HepG2 (cell line): ENCODE data around the gene MSANTD1. TPM values are rescaled to one million over a fixed set of nuclear protein-coding genes. Genes with fewer than 3 reads are reported as not detected.

Source experiments
- HDAC6 ChIP-seq: fragments of 200-600 bp; sonication (generic); IDR thresholded peaks from 2 replicates; pipeline ENCODE4 v1.7.0; 2017; ENCODE audit warnings: mild to moderate bottlenecking, antibody characterized with exemption, low read length, low read depth
- JDP2 ChIP-seq: sonication (generic); formaldehyde crosslinking; IDR thresholded peaks from 2 replicates; pipeline ENCODE4 v1.8.1; 2022; ENCODE audit warnings: missing genetic modification reagents, borderline replicate concordance
- KLF12 ChIP-seq: sonication (generic); formaldehyde crosslinking; IDR thresholded peaks from 2 replicates; pipeline ENCODE4 v1.4.0; 2020; ENCODE audit warnings: missing genetic modification reagents, borderline replicate concordance
- MBD4 ChIP-seq: IDR thresholded peaks from 2 replicates; pipeline ENCODE4 v1.6.1; 2012; ENCODE audit warnings: low read length, inconsistent platforms, borderline replicate concordance
- MTA3 ChIP-seq: sonication (generic); formaldehyde crosslinking; IDR thresholded peaks from 2 replicates; pipeline ENCODE4 v1.4.0; 2020; ENCODE audit warnings: missing genetic modification reagents
- NFKBIZ ChIP-seq: IDR thresholded peaks from 2 replicates; pipeline ENCODE4 v1.6.1; 2018; ENCODE audit warnings: missing genetic modification reagents, missing compliant biosample characterization
- SNAI1 ChIP-seq: sonication (generic); formaldehyde crosslinking; IDR thresholded peaks from 2 replicates; pipeline ENCODE4 v1.5.0; 2020; ENCODE audit warnings: mild to moderate bottlenecking, missing genetic modification reagents, borderline replicate concordance
- ZFY ChIP-seq: sonication (generic); formaldehyde crosslinking; IDR thresholded peaks from 2 replicates; pipeline ENCODE4 v1.4.0; 2020; ENCODE audit warnings: missing genetic modification reagents
- ZNF205 ChIP-seq: IDR thresholded peaks from 2 replicates; pipeline ENCODE4 v1.6.1; 2018; ENCODE audit warnings: missing biosample characterization, missing genetic modification reagents
- ZNF264 ChIP-seq: sonication (generic); formaldehyde crosslinking; IDR thresholded peaks from 2 replicates; pipeline ENCODE4 v1.4.0; 2020; ENCODE audit warnings: missing genetic modification reagents
- ZNF326 ChIP-seq: sonication (generic); formaldehyde crosslinking; IDR thresholded peaks from 2 replicates; pipeline ENCODE4 v1.4.0; 2020; ENCODE audit warnings: missing genetic modification reagents, borderline replicate concordance
- ZNF432 ChIP-seq: sonication (generic); formaldehyde crosslinking; IDR thresholded peaks from 2 replicates; pipeline ENCODE4 v1.5.0; 2020; ENCODE audit warnings: missing genetic modification reagents, mild to moderate bottlenecking, borderline replicate concordance
- ZNF446 ChIP-seq: sonication (generic); formaldehyde crosslinking; IDR thresholded peaks from 2 replicates; pipeline ENCODE4 v1.5.0; 2020; ENCODE audit warnings: mild to moderate bottlenecking, missing genetic modification reagents
- ZNF510 ChIP-seq: sonication (generic); formaldehyde crosslinking; IDR thresholded peaks from 2 replicates; pipeline ENCODE4 v1.4.0; 2020; ENCODE audit warnings: low read depth, mild to moderate bottlenecking, missing genetic modification reagents
- polyA plus RNA-seq, 8 experiments: library from polyadenylated mRNA; depleted of rRNA in 3 of 8; stranded (reverse) in 7 of 8; unstranded in 1 of 8; fragments of >200 nt; fragmentation: Illumina TruSeq in 4 of 8; extraction: Trizol in 4 of 8; gene quantifications; 2 replicates each; pipeline versions ENCODE4 v1.2.1 to v1.2.3, GENCODE V29; 2011 to 2016; ENCODE audit warnings: low read depth in 4 of 8, missing spikeins in 1 of 8, mixed read lengths in 1 of 8; ENCODE audit not compliant: insufficient read depth in 1 of 8
- total RNA-seq, 5 experiments: library from RNA; depleted of rRNA; stranded (reverse); fragments of >200 nt; fragmentation: Illumina TruSeq; extraction: Trizol; gene quantifications; 2 replicates each; pipeline ENCODE4 v1.2.3, GENCODE V29; 2016; ENCODE audit warnings: low read depth in 1 of 5
- TF ChIP-seq, protein P1 (sequence below): sonication (generic); formaldehyde crosslinking; IDR thresholded peaks from 2 replicates; pipeline ENCODE4 v1.4.0; 2020; ENCODE audit warnings: mild to moderate bottlenecking, missing genetic modification reagents
- TF ChIP-seq, protein P2 (sequence below): IDR thresholded peaks from 2 replicates; pipeline ENCODE4 v1.6.1; 2016; ENCODE audit warnings: low read depth, borderline replicate concordance
- TF ChIP-seq, protein P3 (sequence below): IDR thresholded peaks from 2 replicates; pipeline ENCODE4 v1.6.1; 2016; ENCODE audit warnings: missing compliant biosample characterization, missing genetic modification reagents, borderline replicate concordance
- TF ChIP-seq, protein P4 (sequence below): sonication (generic); formaldehyde crosslinking; IDR thresholded peaks from 2 replicates; pipeline ENCODE4 v1.8.0; 2022; ENCODE audit warnings: mild to moderate bottlenecking, missing genetic modification reagents
- TF ChIP-seq, protein P5 (sequence below): sonication (generic); formaldehyde crosslinking; IDR thresholded peaks from 2 replicates; pipeline ENCODE4 v1.4.0; 2020; ENCODE audit warnings: missing genetic modification reagents; ENCODE audit errors: not compliant biosample characterization
- TF ChIP-seq, protein P6 (sequence below): sonication (generic); formaldehyde crosslinking; IDR thresholded peaks from 2 replicates; pipeline ENCODE4 v1.4.0; 2020; ENCODE audit warnings: missing genetic modification reagents, borderline replicate concordance
- TF ChIP-seq, protein P7 (sequence below): sonication (generic); formaldehyde crosslinking; IDR thresholded peaks from 2 replicates; pipeline ENCODE4 v1.5.0; 2020; ENCODE audit warnings: mild to moderate bottlenecking, low read depth, missing genetic modification reagents, borderline replicate concordance

The MSANTD1 gene
- total and polyA plus RNA-seq, 2 of the 13 experiments (the other 11 are each of a cell fraction or from before 2014, with no cell fraction given) = 0.22 to 0.40 TPM

DNA sequence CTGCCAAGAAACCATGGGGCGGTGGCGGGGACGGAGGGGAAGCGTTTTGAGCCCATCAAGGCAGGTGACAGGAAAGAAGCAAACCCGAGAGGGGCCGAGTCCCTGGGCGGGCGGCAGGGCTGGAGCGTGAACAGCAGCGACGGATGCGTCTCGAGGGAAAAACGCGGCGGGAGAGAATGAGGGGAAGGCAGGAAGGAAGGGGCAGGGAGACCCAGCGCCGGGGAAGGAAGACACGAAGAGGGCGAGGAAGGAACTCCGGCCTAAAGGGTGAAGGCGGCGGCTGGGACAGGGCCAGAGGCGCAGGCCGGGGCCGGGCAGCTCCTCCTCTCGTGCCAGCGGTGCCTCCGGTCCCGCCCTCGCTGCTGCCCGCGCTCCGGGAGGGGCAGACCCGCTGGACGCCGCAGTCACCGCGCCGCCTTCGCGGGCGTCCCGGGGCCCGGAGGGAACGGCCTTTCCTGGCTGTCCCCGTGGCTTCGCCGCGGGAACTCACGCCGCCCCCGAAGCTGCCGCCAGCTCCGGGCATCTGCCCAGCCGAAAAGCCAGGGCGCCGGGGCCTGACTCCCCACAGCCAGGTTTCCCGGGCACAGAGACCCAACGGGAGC lies 43.1 kb downstream of the MSANTD1 start (continued):
- TF ChIP-seq, protein P1, sequence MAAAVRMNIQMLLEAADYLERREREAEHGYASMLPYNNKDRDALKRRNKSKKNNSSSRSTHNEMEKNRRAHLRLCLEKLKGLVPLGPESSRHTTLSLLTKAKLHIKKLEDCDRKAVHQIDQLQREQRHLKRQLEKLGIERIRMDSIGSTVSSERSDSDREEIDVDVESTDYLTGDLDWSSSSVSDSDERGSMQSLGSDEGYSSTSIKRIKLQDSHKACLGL (CRISPR knock-in tag) = no peak
- TF ChIP-seq NFKBIZ (CRISPR knock-in tag) (no peak), MBD4 (no peak), HDAC6 (no peak), ZNF264 (CRISPR knock-in tag) (no peak), MTA3 (CRISPR knock-in tag) (no peak), ZNF205 (CRISPR knock-in tag) (no peak), ZNF432 (no peak), ZNF510 (CRISPR knock-in tag) (0 out of 2 replicates have a peak, but pooled peaks have one; percentile 73), ZNF446 (CRISPR knock-in tag) (no peak), SNAI1 (CRISPR knock-in tag) (peak; percentile 60; the same call in 1 of the 2 replicates), JDP2 (CRISPR knock-in tag) (no peak), KLF12 (CRISPR knock-in tag) (no peak), ZNF326 (CRISPR knock-in tag) (no peak), ZFY (no peak; the same call in 1 of the 2 replicates)
- TF ChIP-seq, protein P2, sequence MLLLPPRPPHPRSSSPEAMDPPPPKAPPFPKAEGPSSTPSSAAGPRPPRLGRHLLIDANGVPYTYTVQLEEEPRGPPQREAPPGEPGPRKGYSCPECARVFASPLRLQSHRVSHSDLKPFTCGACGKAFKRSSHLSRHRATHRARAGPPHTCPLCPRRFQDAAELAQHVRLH (CRISPR knock-in tag) = no peak; the same call in 1 of the 2 replicates
- TF ChIP-seq, protein P3, sequence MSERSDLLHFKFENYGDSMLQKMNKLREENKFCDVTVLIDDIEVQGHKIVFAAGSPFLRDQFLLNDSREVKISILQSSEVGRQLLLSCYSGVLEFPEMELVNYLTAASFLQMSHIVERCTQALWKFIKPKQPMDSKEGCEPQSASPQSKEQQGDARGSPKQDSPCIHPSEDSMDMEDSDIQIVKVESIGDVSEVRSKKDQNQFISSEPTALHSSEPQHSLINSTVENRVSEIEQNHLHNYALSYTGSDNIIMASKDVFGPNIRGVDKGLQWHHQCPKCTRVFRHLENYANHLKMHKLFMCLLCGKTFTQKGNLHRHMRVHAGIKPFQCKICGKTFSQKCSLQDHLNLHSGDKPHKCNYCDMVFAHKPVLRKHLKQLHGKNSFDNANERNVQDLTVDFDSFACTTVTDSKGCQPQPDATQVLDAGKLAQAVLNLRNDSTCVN (CRISPR knock-in tag) = no peak
- TF ChIP-seq, protein P4, sequence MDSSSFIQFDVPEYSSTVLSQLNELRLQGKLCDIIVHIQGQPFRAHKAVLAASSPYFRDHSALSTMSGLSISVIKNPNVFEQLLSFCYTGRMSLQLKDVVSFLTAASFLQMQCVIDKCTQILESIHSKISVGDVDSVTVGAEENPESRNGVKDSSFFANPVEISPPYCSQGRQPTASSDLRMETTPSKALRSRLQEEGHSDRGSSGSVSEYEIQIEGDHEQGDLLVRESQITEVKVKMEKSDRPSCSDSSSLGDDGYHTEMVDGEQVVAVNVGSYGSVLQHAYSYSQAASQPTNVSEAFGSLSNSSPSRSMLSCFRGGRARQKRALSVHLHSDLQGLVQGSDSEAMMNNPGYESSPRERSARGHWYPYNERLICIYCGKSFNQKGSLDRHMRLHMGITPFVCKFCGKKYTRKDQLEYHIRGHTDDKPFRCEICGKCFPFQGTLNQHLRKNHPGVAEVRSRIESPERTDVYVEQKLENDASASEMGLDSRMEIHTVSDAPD (CRISPR knock-in tag) = no peak
- TF ChIP-seq, protein P5, sequence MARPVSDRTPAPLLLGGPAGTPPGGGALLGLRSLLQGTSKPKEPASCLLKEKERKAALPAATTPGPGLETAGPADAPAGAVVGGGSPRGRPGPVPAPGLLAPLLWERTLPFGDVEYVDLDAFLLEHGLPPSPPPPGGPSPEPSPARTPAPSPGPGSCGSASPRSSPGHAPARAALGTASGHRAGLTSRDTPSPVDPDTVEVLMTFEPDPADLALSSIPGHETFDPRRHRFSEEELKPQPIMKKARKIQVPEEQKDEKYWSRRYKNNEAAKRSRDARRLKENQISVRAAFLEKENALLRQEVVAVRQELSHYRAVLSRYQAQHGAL (CRISPR knock-in tag) = no peak
- TF ChIP-seq, protein P6, sequence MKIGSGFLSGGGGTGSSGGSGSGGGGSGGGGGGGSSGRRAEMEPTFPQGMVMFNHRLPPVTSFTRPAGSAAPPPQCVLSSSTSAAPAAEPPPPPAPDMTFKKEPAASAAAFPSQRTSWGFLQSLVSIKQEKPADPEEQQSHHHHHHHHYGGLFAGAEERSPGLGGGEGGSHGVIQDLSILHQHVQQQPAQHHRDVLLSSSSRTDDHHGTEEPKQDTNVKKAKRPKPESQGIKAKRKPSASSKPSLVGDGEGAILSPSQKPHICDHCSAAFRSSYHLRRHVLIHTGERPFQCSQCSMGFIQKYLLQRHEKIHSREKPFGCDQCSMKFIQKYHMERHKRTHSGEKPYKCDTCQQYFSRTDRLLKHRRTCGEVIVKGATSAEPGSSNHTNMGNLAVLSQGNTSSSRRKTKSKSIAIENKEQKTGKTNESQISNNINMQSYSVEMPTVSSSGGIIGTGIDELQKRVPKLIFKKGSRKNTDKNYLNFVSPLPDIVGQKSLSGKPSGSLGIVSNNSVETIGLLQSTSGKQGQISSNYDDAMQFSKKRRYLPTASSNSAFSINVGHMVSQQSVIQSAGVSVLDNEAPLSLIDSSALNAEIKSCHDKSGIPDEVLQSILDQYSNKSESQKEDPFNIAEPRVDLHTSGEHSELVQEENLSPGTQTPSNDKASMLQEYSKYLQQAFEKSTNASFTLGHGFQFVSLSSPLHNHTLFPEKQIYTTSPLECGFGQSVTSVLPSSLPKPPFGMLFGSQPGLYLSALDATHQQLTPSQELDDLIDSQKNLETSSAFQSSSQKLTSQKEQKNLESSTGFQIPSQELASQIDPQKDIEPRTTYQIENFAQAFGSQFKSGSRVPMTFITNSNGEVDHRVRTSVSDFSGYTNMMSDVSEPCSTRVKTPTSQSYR = no peak
- TF ChIP-seq, protein P7, sequence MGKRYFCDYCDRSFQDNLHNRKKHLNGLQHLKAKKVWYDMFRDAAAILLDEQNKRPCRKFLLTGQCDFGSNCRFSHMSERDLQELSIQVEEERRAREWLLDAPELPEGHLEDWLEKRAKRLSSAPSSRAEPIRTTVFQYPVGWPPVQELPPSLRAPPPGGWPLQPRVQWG = no peak
